ENCODE data around the gene DGCR8.

GRCh38 chr22:20107471-20107901 is 27.4 kb downstream of the DGCR8 start:
- TF ChIP-seq, protein P1, sequence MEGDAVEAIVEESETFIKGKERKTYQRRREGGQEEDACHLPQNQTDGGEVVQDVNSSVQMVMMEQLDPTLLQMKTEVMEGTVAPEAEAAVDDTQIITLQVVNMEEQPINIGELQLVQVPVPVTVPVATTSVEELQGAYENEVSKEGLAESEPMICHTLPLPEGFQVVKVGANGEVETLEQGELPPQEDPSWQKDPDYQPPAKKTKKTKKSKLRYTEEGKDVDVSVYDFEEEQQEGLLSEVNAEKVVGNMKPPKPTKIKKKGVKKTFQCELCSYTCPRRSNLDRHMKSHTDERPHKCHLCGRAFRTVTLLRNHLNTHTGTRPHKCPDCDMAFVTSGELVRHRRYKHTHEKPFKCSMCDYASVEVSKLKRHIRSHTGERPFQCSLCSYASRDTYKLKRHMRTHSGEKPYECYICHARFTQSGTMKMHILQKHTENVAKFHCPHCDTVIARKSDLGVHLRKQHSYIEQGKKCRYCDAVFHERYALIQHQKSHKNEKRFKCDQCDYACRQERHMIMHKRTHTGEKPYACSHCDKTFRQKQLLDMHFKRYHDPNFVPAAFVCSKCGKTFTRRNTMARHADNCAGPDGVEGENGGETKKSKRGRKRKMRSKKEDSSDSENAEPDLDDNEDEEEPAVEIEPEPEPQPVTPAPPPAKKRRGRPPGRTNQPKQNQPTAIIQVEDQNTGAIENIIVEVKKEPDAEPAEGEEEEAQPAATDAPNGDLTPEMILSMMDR (IDR thresholded peaks at IDR 0.05) = no peak
- TF ChIP-seq EP300 (IDR thresholded peaks at IDR 0.05) (no peak), POLR2A (IDR thresholded peaks at IDR 0.05) (no peak), POLR2AphosphoS5 (IDR thresholded peaks at IDR 0.05) (no peak)
